WTC11 (cell line): ENCODE measurements around the gene FNBP1L. TPM values are rescaled to one million over a fixed set of nuclear protein-coding genes. Genes with fewer than 3 reads are reported as not detected.

ENCODE experiments used
- ATAC-seq: fragments of 200-7000 bp; cut with Tn5 transposase; 2 replicates; pipeline ENCODE4 v1.10.0; 2021; ENCODE audit warnings: mild to moderate bottlenecking, moderate library complexity
- CTCF ChIA-PET: fragments of 300-600 bp; sonication (Branson Sonifier 250); formaldehyde crosslinking; loops from one replicate; lab custom pipeline; 2021; ENCODE audit warnings: antibody characterized with exemption; lab: Charles Lee
- POLR2A ChIA-PET: fragments of 350-600 bp; sonication (Branson Sonifier 250); formaldehyde crosslinking; loops from one replicate; lab custom pipeline; 2021; ENCODE audit warnings: antibody characterized with exemption; lab: Charles Lee
- DNase-seq: peaks from one replicate; pipeline ENCODE4 v3.0.0; 2021; ENCODE audit warnings: low spot score
- H3K27ac Mint-ChIP-seq: 2 replicates; pipeline ENCODE4 v1.8.0; 2021; ENCODE audit warnings: mixed read lengths
- H3K27me3 Mint-ChIP-seq: 2 replicates; pipeline ENCODE4 v1.8.0; 2021; ENCODE audit warnings: low read depth, mild to moderate bottlenecking, moderate library complexity, mixed read lengths
- H3K36me3 Mint-ChIP-seq: 2 replicates; pipeline ENCODE4 v1.8.0; 2021; ENCODE audit warnings: mixed read lengths
- H3K4me1 Mint-ChIP-seq: 2 replicates; pipeline ENCODE4 v1.8.0; 2022; ENCODE audit warnings: mixed read lengths
- H3K4me3 Mint-ChIP-seq: 2 replicates; pipeline ENCODE4 v1.8.0; 2021; ENCODE audit warnings: mild to moderate bottlenecking, moderate library complexity, mixed read lengths
- H3K9me3 Mint-ChIP-seq: 2 replicates; pipeline ENCODE4 v1.8.0; 2021; ENCODE audit warnings: mixed read lengths
- ARID4B ChIP-seq: sonication (generic); formaldehyde crosslinking; IDR thresholded peaks from 2 replicates; pipeline ENCODE4 v1.8.0; 2023; ENCODE audit warnings: missing genetic modification reagents, mild to moderate bottlenecking, borderline replicate concordance
- CTCF ChIP-seq: fragments of 200-600 bp; IDR thresholded peaks from 2 replicates; pipeline ENCODE4 v1.8.0; 2022; ENCODE audit warnings: antibody characterized with exemption
- E2F1 ChIP-seq: sonication (generic); formaldehyde crosslinking; IDR thresholded peaks from 2 replicates; pipeline ENCODE4 v1.8.0; 2022; ENCODE audit warnings: mild to moderate bottlenecking, missing genetic modification reagents
- ETV6 ChIP-seq: sonication (generic); formaldehyde crosslinking; IDR thresholded peaks from 2 replicates; pipeline ENCODE4 v1.8.1; 2022; ENCODE audit warnings: mild to moderate bottlenecking, missing genetic modification reagents
- FOXP1 ChIP-seq: sonication (generic); formaldehyde crosslinking; IDR thresholded peaks from 2 replicates; pipeline ENCODE4 v1.8.0; 2022; ENCODE audit warnings: missing genetic modification reagents, mild to moderate bottlenecking, moderate library complexity, borderline replicate concordance
- GTF2I ChIP-seq: fragments of 250-450 bp; sonication (Bioruptor Pico); conservative IDR thresholded peaks from 2 replicates; pipeline ENCODE4 v1.4.0; 2021; ENCODE audit warnings: mild to moderate bottlenecking
- IRF1 ChIP-seq: sonication (generic); formaldehyde crosslinking; IDR thresholded peaks from 2 replicates; pipeline ENCODE4 v1.8.0; 2023; ENCODE audit warnings: missing genetic modification reagents
- NFATC4 ChIP-seq: fragments of 250-450 bp; sonication (Bioruptor Pico); IDR thresholded peaks from 2 replicates; pipeline ENCODE4 v1.9.0; 2021; ENCODE audit warnings: mild to moderate bottlenecking
- NR2C2 ChIP-seq: sonication (generic); formaldehyde crosslinking; IDR thresholded peaks from 2 replicates; pipeline ENCODE4 v1.8.0; 2022; ENCODE audit warnings: mild to moderate bottlenecking, missing genetic modification reagents
- OVOL2 ChIP-seq: fragments of 250-450 bp; sonication (Bioruptor Pico); IDR thresholded peaks from 2 replicates; pipeline ENCODE4 v1.9.0; 2021; ENCODE audit warnings: mild to moderate bottlenecking, borderline replicate concordance
- TEAD1 ChIP-seq: sonication (generic); formaldehyde crosslinking; IDR thresholded peaks from 2 replicates; pipeline ENCODE4 v1.8.0; 2022; ENCODE audit warnings: mild to moderate bottlenecking, missing genetic modification reagents
- ZNF263 ChIP-seq: sonication (generic); formaldehyde crosslinking; IDR thresholded peaks from 2 replicates; pipeline ENCODE4 v1.8.1; 2022; ENCODE audit warnings: low read depth, mild to moderate bottlenecking, moderate library complexity, missing genetic modification reagents
- ZNF317 ChIP-seq: sonication (generic); formaldehyde crosslinking; IDR thresholded peaks from 2 replicates; pipeline ENCODE4 v1.8.1; 2023; ENCODE audit warnings: low read depth, mild to moderate bottlenecking, moderate library complexity, missing genetic modification reagents, borderline replicate concordance
- ZNF423 ChIP-seq: fragments of 250-450 bp; sonication (Bioruptor Pico); IDR thresholded peaks from 2 replicates; pipeline ENCODE4 v2.1.2; 2022; ENCODE audit warnings: mild to moderate bottlenecking, moderate library complexity
- ZNF532 ChIP-seq: fragments of 250-450 bp; sonication (Bioruptor Pico); IDR thresholded peaks from 2 replicates; pipeline ENCODE4 v1.9.0; 2021; ENCODE audit warnings: mild to moderate bottlenecking, borderline replicate concordance
- total RNA-seq: library from RNA; stranded (reverse); gene quantifications from 3 replicates; pipeline ENCODE4 v1.2.3, GENCODE V29; 2021

Gene FNBP1L
- total RNA-seq, 1 experiment from 2014 or later, result 79.1 TPM

- ChIA-PET CTCF (interaction anchor here (1.0 kb wide), 1 partner anchor 186 kb away, joined by 3 read pairs; no protein-coding TSS in a partner anchor), POLR2A (no interaction called here)
- H3K27me3 Mint-ChIP-seq, result no peaks in the 10 kb centered on the region
- DNase-seq, result no peak
- no peak for ATAC-seq
- no peak overlapping the region for H3K27ac Mint-ChIP-seq
- peaks cover 8% of the 10 kb centered on the region for H3K9me3 Mint-ChIP-seq
- TF ChIP-seq OVOL2 (CRISPR knock-in tag) (no peak), IRF1 (CRISPR knock-in tag) (no peak), TEAD1 (CRISPR knock-in tag) (no peak), NR2C2 (CRISPR knock-in tag) (no peak), FOXP1 (CRISPR knock-in tag) (no peak), ZNF423 (CRISPR knock-in tag) (no peak), ZNF317 (CRISPR knock-in tag) (no peak), ZNF263 (CRISPR knock-in tag) (no peak), NFATC4 (CRISPR knock-in tag) (no peak), CTCF (no peak), ZNF532 (CRISPR knock-in tag) (no peak), ARID4B (CRISPR knock-in tag) (no peak), ETV6 (CRISPR knock-in tag) (no peak), E2F1 (CRISPR knock-in tag) (no peak), GTF2I (no peak)
- TF ChIP-seq, all 79 proteins: peak for 0
- Mint-ChIP-seq H3K4me3 (no peak overlapping the region), H3K36me3 (peaks cover 3% of the 10 kb centered on the region), H3K4me1 (peaks cover 38% of the 10 kb centered on the region)
These were observed 42.4 kb downstream of the FNBP1L start for GRCh38 chr1:93490357-93490756.
